GM12874 (cell line): ENCODE data around the gene CD300A.

ENCODE experiments used
- TF ChIP-seq, protein P1 (sequence below): IDR thresholded peaks from 2 replicates; pipeline ENCODE4 v1.5.1; 2011; ENCODE audit warnings: low read depth, mild to moderate bottlenecking, control low read depth, low read length, moderate library complexity; ENCODE audit not compliant: insufficient read depth

Gene CD300A

DNA sequence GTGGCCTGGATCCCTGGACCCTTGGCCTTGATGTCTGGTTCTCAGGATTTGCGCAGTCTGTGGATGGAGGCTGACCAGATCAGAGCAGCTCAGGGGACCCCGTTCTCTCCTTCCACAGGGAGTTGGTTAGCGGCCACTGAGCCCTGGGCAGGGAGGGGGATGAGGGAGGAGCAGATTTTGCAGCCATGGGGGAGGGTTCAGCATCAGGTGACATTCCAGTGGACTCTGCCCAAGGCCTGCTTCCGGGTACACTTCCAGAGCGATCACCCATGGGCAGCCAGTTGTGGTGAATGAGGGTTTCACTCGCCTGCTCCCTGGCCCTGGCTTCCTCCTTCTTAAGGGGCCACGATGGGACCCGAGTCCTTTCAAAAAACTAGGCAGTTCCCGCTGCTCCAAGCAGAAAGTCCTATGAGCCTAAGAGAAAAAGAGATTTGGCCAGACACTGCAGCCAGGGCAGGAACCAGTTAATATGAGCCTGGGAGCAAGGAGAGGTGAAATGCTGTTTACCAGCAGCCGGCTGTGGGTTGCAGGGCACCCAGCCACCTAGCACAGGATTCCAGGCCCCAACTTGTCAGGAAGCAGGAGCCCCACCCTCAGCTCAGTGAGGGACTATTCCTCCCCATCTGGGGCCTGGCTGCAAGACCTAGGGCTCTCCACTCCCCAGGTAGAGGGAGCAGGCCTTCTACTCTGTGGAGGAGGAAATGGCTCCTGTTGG is 39.2 kb upstream of the CD300A start:
- TF ChIP-seq, protein P1, sequence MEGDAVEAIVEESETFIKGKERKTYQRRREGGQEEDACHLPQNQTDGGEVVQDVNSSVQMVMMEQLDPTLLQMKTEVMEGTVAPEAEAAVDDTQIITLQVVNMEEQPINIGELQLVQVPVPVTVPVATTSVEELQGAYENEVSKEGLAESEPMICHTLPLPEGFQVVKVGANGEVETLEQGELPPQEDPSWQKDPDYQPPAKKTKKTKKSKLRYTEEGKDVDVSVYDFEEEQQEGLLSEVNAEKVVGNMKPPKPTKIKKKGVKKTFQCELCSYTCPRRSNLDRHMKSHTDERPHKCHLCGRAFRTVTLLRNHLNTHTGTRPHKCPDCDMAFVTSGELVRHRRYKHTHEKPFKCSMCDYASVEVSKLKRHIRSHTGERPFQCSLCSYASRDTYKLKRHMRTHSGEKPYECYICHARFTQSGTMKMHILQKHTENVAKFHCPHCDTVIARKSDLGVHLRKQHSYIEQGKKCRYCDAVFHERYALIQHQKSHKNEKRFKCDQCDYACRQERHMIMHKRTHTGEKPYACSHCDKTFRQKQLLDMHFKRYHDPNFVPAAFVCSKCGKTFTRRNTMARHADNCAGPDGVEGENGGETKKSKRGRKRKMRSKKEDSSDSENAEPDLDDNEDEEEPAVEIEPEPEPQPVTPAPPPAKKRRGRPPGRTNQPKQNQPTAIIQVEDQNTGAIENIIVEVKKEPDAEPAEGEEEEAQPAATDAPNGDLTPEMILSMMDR, result no peak

DNA sequence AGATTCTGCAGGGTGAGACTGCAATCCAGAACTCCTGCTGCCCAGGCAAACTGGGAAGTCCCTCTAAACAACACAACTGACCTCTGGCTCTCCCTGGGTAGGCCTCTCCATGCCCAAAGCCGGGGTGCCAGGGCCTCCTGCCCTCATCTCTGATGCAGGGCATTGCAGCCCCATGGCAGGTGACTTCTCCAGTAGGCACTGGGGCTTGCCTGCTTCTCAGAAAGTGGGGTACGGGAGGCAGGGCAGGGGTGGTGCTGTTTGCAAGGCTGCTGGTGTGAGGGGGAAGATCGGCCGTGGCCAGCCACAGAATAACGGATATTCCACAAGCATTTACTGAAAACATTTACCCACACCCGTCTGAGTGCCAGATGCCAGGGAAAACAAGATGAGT is 38.7 kb upstream of the CD300A start:
- TF ChIP-seq, protein P1, result no peak

DNA sequence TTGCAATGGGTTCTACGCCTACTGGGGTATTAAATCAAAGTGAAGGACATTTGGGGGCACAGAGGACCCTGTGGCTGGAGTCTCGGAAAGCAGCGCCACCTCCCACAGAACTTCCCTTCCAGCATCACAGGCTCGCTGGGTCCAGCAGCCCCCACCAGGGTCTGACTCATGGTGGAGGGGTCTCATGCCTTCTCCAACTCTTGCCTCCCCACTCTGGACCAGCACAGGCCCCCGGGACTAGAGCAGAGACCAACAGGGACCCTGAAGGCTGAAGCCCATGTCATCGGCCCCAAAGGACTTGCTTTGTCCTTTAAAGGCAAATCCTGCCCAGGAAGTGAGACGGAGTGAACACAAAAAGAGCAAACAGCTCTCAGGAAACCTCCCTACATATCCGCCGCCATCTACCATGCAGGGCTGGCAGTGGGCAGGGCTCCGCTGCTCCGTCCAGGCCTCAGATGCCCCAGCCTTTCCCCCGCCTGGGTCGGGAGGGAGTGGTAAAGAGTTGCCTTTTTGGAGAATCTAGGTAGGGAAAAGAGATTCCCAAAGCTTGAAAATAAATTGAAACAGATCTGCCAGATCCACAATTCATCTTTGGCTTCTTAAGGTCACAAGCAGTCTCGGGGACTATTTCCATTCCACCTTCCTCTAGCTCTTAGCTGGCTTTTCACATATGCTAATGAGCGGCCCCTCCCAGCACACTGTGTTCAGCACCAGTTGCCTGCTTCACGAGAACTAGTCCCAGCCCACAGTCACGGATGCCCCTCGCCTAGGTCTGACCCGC is 36.6 kb upstream of the CD300A start:
- TF ChIP-seq, protein P1, result no peak

DNA sequence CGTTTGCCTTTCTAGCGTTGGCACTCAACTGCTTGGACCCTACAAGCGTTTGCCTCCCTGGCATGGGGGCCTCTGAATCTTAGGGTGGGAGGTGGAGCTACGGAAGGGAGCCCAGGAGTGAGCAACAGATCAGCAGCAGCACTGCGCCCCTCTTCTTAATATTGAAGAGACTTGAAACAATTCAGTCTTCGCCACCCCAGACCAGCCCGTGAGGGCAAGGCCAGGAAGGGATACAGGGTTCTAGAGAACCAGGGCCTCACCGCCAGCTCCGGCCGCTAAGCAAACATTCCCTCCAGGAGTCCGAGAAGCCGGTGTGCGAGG is 36.1 kb upstream of the CD300A start:
- TF ChIP-seq, protein P1, result no peak

DNA sequence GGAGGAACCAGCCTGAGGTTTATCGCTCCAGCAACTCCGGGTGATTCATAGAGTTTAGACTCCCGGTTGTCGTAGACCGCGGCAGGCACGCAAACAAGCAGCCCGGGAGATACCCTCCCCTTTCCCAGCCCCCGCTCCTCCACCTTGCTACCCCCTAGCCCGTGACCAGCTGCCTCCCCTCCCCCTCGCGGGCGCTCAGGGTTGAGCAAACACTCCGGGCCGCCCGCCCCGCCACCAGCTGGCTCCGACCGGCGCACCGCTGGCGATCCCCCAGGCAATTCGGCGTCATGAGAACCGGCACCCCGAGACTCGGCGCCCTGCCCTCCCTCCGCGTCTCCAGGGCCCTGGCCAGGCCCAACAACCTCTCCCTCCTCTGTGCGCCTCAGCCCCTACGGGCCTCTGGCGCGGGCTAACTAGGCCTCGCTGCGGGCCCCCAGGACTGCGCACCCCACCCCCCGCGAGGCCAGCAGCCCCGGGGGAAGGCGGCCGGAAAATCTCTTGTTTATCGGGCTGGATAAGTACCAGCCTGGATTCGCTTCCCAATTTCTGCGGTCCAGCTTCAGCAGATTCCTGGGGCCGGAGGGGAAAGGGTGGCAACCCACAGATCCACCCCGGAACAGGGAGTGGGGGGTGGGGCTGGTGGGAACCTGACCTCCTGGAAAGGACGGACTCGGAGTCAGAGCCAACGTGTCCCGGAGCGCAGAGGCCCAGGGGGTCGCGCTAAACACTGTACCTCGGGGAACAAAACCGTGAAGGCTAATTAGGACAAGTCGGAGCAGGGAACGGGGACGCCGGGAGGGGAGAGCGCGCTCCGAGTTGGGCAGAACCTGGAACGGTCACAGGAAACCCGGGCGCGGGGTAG is 35.5 kb upstream of the CD300A start:
- TF ChIP-seq, protein P1, result no peak

DNA sequence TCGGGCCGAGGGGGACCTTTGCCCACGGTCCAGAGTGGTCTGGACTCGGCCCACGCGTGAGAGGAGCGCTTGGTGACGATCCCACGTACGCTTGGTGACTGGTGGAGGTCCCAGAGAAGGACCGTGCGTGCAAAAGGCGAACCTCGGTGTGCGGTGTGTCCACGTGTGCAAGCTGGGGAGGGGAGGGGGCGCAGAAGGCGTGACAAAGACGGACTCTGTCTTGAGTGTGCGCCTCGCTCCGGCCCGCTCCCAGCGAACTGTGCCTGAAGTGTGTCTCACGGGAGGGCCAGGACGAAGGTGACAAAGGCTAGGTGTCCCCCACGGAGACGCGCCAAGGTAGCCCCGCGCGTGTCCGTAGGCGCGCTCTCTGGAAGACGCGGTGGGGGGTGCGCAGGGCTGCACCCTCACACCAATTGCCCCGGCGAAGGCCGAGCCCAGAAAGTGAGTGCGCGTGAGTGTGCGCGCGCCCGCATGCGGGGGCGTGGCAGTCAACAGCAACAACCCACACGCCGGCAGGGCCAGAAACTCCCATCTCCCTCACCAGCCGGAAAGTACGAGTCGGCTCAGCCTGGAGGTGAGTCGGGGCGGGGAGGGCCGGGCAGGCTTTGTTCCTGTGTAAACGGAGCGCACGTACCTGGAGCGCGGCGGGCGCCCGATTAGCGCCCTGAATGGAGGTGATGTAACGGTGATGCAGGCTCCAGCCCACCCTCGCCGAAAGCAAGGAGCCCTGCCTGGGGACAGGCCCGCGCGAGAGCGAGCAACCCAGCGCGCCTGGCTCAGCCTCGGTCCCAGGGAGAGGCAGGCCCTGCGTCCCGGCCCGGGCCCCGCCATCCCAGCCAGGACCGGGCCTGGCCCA is 34.6 kb upstream of the CD300A start, which contains the start of gene GPRC5C:
GPRC5C (plus strand) TSS at position 521 of the 856 bp plus-strand sequence. CDS start 7,689 bp downstream, outside the sequence.
- TF ChIP-seq, protein P1, result no peak
